Heart left ventricle (tissue), 13 donors: ENCODE results near the gene PPP3R1.

ENCODE experiments used
- CTCF ChIP-seq, 12 donors: fragments of 200-600 bp; sonication (generic) in 4 of 12; IDR thresholded peaks; one replicate each; pipeline versions ENCODE4 v1.5.0 to v1.8.0; 2018 to 2022; ENCODE audit warnings: antibody characterized with exemption in 12 of 12, mild to moderate bottlenecking in 5 of 12
- POLR2A ChIP-seq, 2 donors: fragments of 450-650 bp; IDR thresholded peaks; one replicate each; pipeline ENCODE4 v1.6.1; 2017; ENCODE audit warnings: antibody characterized with exemption in 2 of 2, mild to moderate bottlenecking in 2 of 2, moderate library complexity in 2 of 2
- donor health status: ischemic (EF 13 %, LVEDD 7.1; RV severe dilation, severe dysfunction).
- donor health status: DM: no; HTN: yes; CAD: no.
- donor health status: DM: no; HTN: no; CAD: no.
- donor health status: ischemic (EF 25% LVEDD 6.9; RV normal size, moderate dysfunction).
- donor health status: ischemic (EF 25% LVEDD 5.7; RV mildly dilated, moderate dysfunction).
- donor health status: ischemic (EF 35%, LVEDD 5.7; RV mildly dilated, moderate dysfunction).
- donor health status: nonischemic (EF 11% LVEDD 7.7; RV severe dilation, severe dysfunction).
- donor health status: DM: yes; HTN: yes; CAD: no.
- donor health status: PGD.
- donor health status: ischemic (EF 29% LVEDD 5.4; RV normal size, mild dysfunction).
- donor health status: nonischemic (EF 23%, LVEDD 6.1; RV moderate dilation, normal function).

- TF ChIP-seq POLR2A (IDR thresholded peaks at IDR 0.05) (no peak), CTCF (IDR thresholded peaks at IDR 0.05) (no peak)
Observed at GRCh38 chr2:68291314-68291713, 39.0 kb upstream of the PPP3R1 start.
